Prostate gland (tissue), 2 donors: ENCODE data around the gene SMIM20. TPM values are rescaled to one million over a fixed set of nuclear protein-coding genes. Genes with fewer than 3 reads are reported as not detected.

Experiments
- DNase-seq: peaks from one replicate; pipeline ENCODE4 v3.0.0-alpha.2; 2019; ENCODE audit warnings: low spot score
- H3K27ac ChIP-seq, 2 donors: fragments of 200-600 bp; sonication (generic); 2 replicates each; pipeline ENCODE4 v1.5.1; 2017 to 2019
- H3K27me3 ChIP-seq: fragments of 200-600 bp; sonication (generic); replicated peaks from 2 replicates; pipeline ENCODE4 v1.5.1; 2019; ENCODE audit not compliant: insufficient read depth
- H3K36me3 ChIP-seq, 2 donors: fragments of 200-600 bp; sonication (generic); 1 replicate in 1 of 2; 2 replicates in 1 of 2; pipeline versions ENCODE4 v1.5.1 to v1.8.1; 2017 to 2019
- H3K4me1 ChIP-seq: fragments of 200-600 bp; sonication (generic); replicated peaks from 2 replicates; pipeline ENCODE4 v1.5.1; 2019
- H3K4me3 ChIP-seq, 2 donors: fragments of 200-600 bp; sonication (generic); 2 replicates each; pipeline ENCODE4 v1.5.1; 2017 to 2019
- H3K9me3 ChIP-seq: fragments of 200-600 bp; sonication (generic); 2 replicates; pipeline ENCODE4 v1.5.1; 2017
- CTCF ChIP-seq, 4 experiments: fragments of 200-600 bp in 2 of 4; fragments of 450-650 bp in 2 of 4; sonication (generic) in 2 of 4; IDR thresholded peaks; 1 replicate in 3 of 4; 2 replicates in 1 of 4; pipeline ENCODE4 v1.5.1; 2016 to 2019; ENCODE audit warnings: antibody characterized with exemption in 4 of 4, mild to moderate bottlenecking in 2 of 4, moderate library complexity in 2 of 4
- POLR2A ChIP-seq: fragments of 450-650 bp; IDR thresholded peaks from one replicate; pipeline ENCODE4 v1.6.1; 2016; ENCODE audit warnings: antibody characterized with exemption, mild to moderate bottlenecking
- POLR2AphosphoS5 ChIP-seq: sonication (generic); formaldehyde crosslinking; IDR thresholded peaks from one replicate; pipeline ENCODE4 v1.6.1; 2017; ENCODE audit warnings: antibody characterized with exemption
- WGBS: methylation state at CpG from one replicate; pipeline ENCODE4 v1.1.5; 2018; 5-methylcytosine and 5-hydroxymethylcytosine counted together
- intact Hi-C: fragments of 100-400 bp; cut with DNase I; formaldehyde crosslinking; loops from one replicate; pipeline ENCODE4 v1.14.2; 2022
- total RNA-seq, 2 donors: library from RNA; depleted of rRNA; stranded (reverse); fragments of >200 nt; gene quantifications; one replicate each; pipeline ENCODE4 v1.1.0, GENCODE V29; 2016

The SMIM20 gene
- total RNA-seq, 2 donors from 2014 or later, result 34.7 to 35.7 TPM

GRCh38 chr4:25943312-25943711, 29.3 kb downstream of the SMIM20 start:
- H3K9me3 ChIP-seq, result no peaks in the 10 kb centered on the region
- TF ChIP-seq CTCF (IDR thresholded peaks at IDR 0.05) (no peak), POLR2AphosphoS5 (no peak), POLR2A (no peak)
- H3K36me3 ChIP-seq, result no peaks in the 10 kb centered on the region
- no peak for DNase-seq
- no peaks in the 10 kb centered on the region for H3K27me3 ChIP-seq
- H3K4me3 ChIP-seq, result no peak overlapping the region
- intact Hi-C loops, result no loop called here
- no peak overlapping the region for H3K27ac ChIP-seq
- no peaks in the 10 kb centered on the region for H3K4me1 ChIP-seq

GRCh38 chr4:25943805-25944204, 29.8 kb downstream of the SMIM20 start:
- H3K27ac ChIP-seq, result no peak overlapping the region
- H3K4me1 ChIP-seq, result no peaks in the 10 kb centered on the region
- no peaks in the 10 kb centered on the region for H3K9me3 ChIP-seq
- H3K36me3 ChIP-seq, result no peaks in the 10 kb centered on the region
- H3K27me3 ChIP-seq, result no peaks in the 10 kb centered on the region
- DNase-seq, result no peak
- no peak overlapping the region for H3K4me3 ChIP-seq
- intact Hi-C loops, result no loop called here
- TF ChIP-seq POLR2AphosphoS5 (no peak), POLR2A (no peak), CTCF (IDR thresholded peaks at IDR 0.05) (no peak)

- no peak for DNase-seq
- TF ChIP-seq CTCF (IDR thresholded peaks at IDR 0.05) (no peak), POLR2A (no peak), POLR2AphosphoS5 (no peak)
- no peaks in the 10 kb centered on the region for H3K27me3 ChIP-seq
- no peaks in the 10 kb centered on the region for H3K9me3 ChIP-seq
- intact Hi-C loops, result no loop called here
- H3K27ac ChIP-seq, result no peak overlapping the region
- no peak overlapping the region for H3K4me3 ChIP-seq
- 100% methylated on average over 1 of the region's 1 CpG for WGBS
- H3K4me1 ChIP-seq, result no peaks in the 10 kb centered on the region
- H3K36me3 ChIP-seq, result no peaks in the 10 kb centered on the region
Measured at GRCh38 chr4:25948051-25948450, 34.0 kb downstream of the SMIM20 start.

GRCh38 chr4:25949173-25949748, 35.2 kb downstream of the SMIM20 start:
- intact Hi-C loops, result no loop called here
- 47% methylated on average over 6 of the region's 6 CpGs for WGBS

More at GRCh38 chr4:25949173-25949748, 35.2 kb downstream of the SMIM20 start:
- Histone ChIP-seq H3K4me3 (no peak overlapping the region), H3K27me3 (no peaks in the 10 kb centered on the region), H3K36me3 (no peaks in the 10 kb centered on the region), H3K4me1 (no peaks in the 10 kb centered on the region), H3K9me3 (no peaks in the 10 kb centered on the region), H3K27ac (no peak overlapping the region)
- TF ChIP-seq POLR2AphosphoS5 (no peak), CTCF (IDR thresholded peaks at IDR 0.05) (no peak), POLR2A (no peak)
- no peak for DNase-seq
